ENCODE results near the gene ASPHD2.
A peak's percentile ranks its signal among the peaks of the same experiment; 100 is the strongest.

The ASPHD2 gene

GRCh38 chr22:26471522-26471921 lies 42.5 kb downstream of the ASPHD2 start:
- peak; percentile 21 to 74 for DNase-seq (ENCODE audit: low read depth in 2 of 2)
- H3K4me3 ChIP-seq (replicated peaks in 1 of 2; ENCODE audit: low read depth in 2 of 2, low read length in 2 of 2) = no peak overlapping the region
- no peak for TF ChIP-seq CTCF (IDR thresholded peaks at IDR 0.05; ENCODE audit: low read depth, low read length)

- DNase-seq (ENCODE audit: low read depth in 2 of 2) = no peak
- TF ChIP-seq CTCF (IDR thresholded peaks at IDR 0.05; ENCODE audit: low read depth, low read length) = no peak
- no peak overlapping the region for H3K4me3 ChIP-seq (replicated peaks in 1 of 2; ENCODE audit: low read depth in 2 of 2, low read length in 2 of 2)
Measured at GRCh38 chr22:26474682-26475081, 45.6 kb downstream of the ASPHD2 start.

GRCh38 chr22:26476705-26477340 lies 47.8 kb downstream of the ASPHD2 start:
- peak; percentile 29 to 72 for DNase-seq (ENCODE audit: low read depth in 2 of 2)
- no peak for TF ChIP-seq CTCF (IDR thresholded peaks at IDR 0.05; ENCODE audit: low read depth, low read length)
- H3K4me3 ChIP-seq (replicated peaks in 1 of 2; ENCODE audit: low read depth in 2 of 2, low read length in 2 of 2) = no peak overlapping the region

GRCh38 chr22:26477341-26477731 lies 48.3 kb downstream of the ASPHD2 start:
- no peak for TF ChIP-seq CTCF (IDR thresholded peaks at IDR 0.05; ENCODE audit: low read depth, low read length)
- no peak overlapping the region for H3K4me3 ChIP-seq (replicated peaks in 1 of 2; ENCODE audit: low read depth in 2 of 2, low read length in 2 of 2)
- no peak for DNase-seq (ENCODE audit: low read depth in 2 of 2)

GRCh38 chr22:26479043-26479791 lies 50.2 kb downstream of the ASPHD2 start:
- no peak overlapping the region for H3K4me3 ChIP-seq (replicated peaks in 1 of 2; ENCODE audit: low read depth in 2 of 2, low read length in 2 of 2)
- TF ChIP-seq CTCF (IDR thresholded peaks at IDR 0.05; ENCODE audit: low read depth, low read length) = no peak
- DNase-seq (ENCODE audit: low read depth in 2 of 2) = no peak

- DNase-seq (ENCODE audit: low read depth in 2 of 2) = no peak
- TF ChIP-seq CTCF (IDR thresholded peaks at IDR 0.05; ENCODE audit: low read depth, low read length) = no peak
- no peak overlapping the region for H3K4me3 ChIP-seq (replicated peaks in 1 of 2; ENCODE audit: low read depth in 2 of 2, low read length in 2 of 2)
Measured at GRCh38 chr22:26479792-26480610, 50.9 kb downstream of the ASPHD2 start.
